Effector memory CD4-positive, alpha-beta T cell (primary cell): Measurements from ENCODE around the gene CCDC190.

Experiments
- DNase-seq, 3 donors: peaks; one replicate each; pipeline ENCODE4 v3.0.0-alpha.2; 2020
- H3K27ac ChIP-seq: 2 replicates; pipeline ENCODE4 v1.7.0; 2013; ENCODE audit warnings: mild to moderate bottlenecking, low read length, moderate library complexity; ENCODE audit not compliant: insufficient read depth, poor library complexity, severe bottlenecking
- H3K27me3 ChIP-seq: replicated peaks from 2 replicates; pipeline ENCODE4 v1.7.0; 2013; ENCODE audit warnings: mild to moderate bottlenecking, low read length; ENCODE audit not compliant: insufficient read depth, control insufficient read depth, poor library complexity, severe bottlenecking
- H3K36me3 ChIP-seq: 2 replicates; pipeline ENCODE4 v1.7.0; 2013; ENCODE audit warnings: mild to moderate bottlenecking, low read length, moderate library complexity; ENCODE audit not compliant: control insufficient read depth, insufficient read depth
- H3K4me1 ChIP-seq: 2 replicates; pipeline ENCODE4 v1.7.0; 2013; ENCODE audit warnings: low read length, mild to moderate bottlenecking; ENCODE audit not compliant: control insufficient read depth, insufficient read depth, poor library complexity, severe bottlenecking
- H3K4me3 ChIP-seq: 2 replicates; pipeline ENCODE4 v1.7.0; 2013; ENCODE audit warnings: low read length, low read depth, mild to moderate bottlenecking; ENCODE audit not compliant: insufficient read depth, poor library complexity, severe bottlenecking
- H3K9me3 ChIP-seq: 2 replicates; pipeline ENCODE4 v1.7.0; 2013; ENCODE audit warnings: mild to moderate bottlenecking, low read length, moderate library complexity; ENCODE audit not compliant: control insufficient read depth
- total RNA-seq, 3 donors: gene quantifications; one replicate each; lab custom pipeline; 2026; lab: John Stamatoyannopoulos, UW

CCDC190 gene
- total RNA-seq = 0 reads per million in 3 donors

GRCh38 chr1:162861101-162861500, at the start of gene CCDC190:
Gene CCDC190, minus strand, starts transcription at chr1:162861175. Its CDS starts 1,529 bp downstream, at chr1:162859646.
- Histone ChIP-seq H3K9me3 (no peaks in the 10 kb centered on the region), H3K4me3 (no peak within 1 kb of the TSS), H3K36me3 (no peaks in the 10 kb centered on the region), H3K27ac (no peak within 1 kb of the TSS), H3K27me3 (peaks cover 7% of the 10 kb centered on the region), H3K4me1 (no peaks in the 10 kb centered on the region)
- DNase-seq = no peak

GRCh38 chr1:162910161-162910560, 49.2 kb upstream of the CCDC190 start:
- Histone ChIP-seq H3K27ac (no peak overlapping the region), H3K36me3 (no peaks in the 10 kb centered on the region), H3K27me3 (no peaks in the 10 kb centered on the region), H3K9me3 (no peaks in the 10 kb centered on the region), H3K4me3 (no peak overlapping the region), H3K4me1 (no peaks in the 10 kb centered on the region)
- no peak for DNase-seq

GRCh38 chr1:162908780-162909179, 47.8 kb upstream of the CCDC190 start:
- no peak for DNase-seq
- H3K27ac ChIP-seq = no peak overlapping the region
- no peaks in the 10 kb centered on the region for H3K4me1 ChIP-seq
- no peaks in the 10 kb centered on the region for H3K27me3 ChIP-seq
- no peaks in the 10 kb centered on the region for H3K9me3 ChIP-seq
- H3K36me3 ChIP-seq = no peaks in the 10 kb centered on the region
- no peak overlapping the region for H3K4me3 ChIP-seq

GRCh38 chr1:162908236-162908635, 47.3 kb upstream of the CCDC190 start:
- no peak overlapping the region for H3K27ac ChIP-seq

GRCh38 chr1:162906485-162906884, 45.5 kb upstream of the CCDC190 start:
- Histone ChIP-seq H3K27me3 (no peaks in the 10 kb centered on the region), H3K9me3 (no peaks in the 10 kb centered on the region), H3K36me3 (no peaks in the 10 kb centered on the region), H3K27ac (no peak overlapping the region), H3K4me3 (no peak overlapping the region), H3K4me1 (no peaks in the 10 kb centered on the region)
- no peak for DNase-seq

More at GRCh38 chr1:162908236-162908635, 47.3 kb upstream of the CCDC190 start:
- no peak for DNase-seq
- H3K27me3 ChIP-seq = no peaks in the 10 kb centered on the region
- no peak overlapping the region for H3K4me3 ChIP-seq
- H3K36me3 ChIP-seq = no peaks in the 10 kb centered on the region
- no peaks in the 10 kb centered on the region for H3K4me1 ChIP-seq
- no peaks in the 10 kb centered on the region for H3K9me3 ChIP-seq

GRCh38 chr1:162905174-162906158, 44.5 kb upstream of the CCDC190 start:
- no peak for DNase-seq
- Histone ChIP-seq H3K4me3 (no peak overlapping the region), H3K4me1 (no peaks in the 10 kb centered on the region), H3K36me3 (no peaks in the 10 kb centered on the region), H3K9me3 (no peaks in the 10 kb centered on the region), H3K27ac (no peak overlapping the region), H3K27me3 (no peaks in the 10 kb centered on the region)

GRCh38 chr1:162904579-162904978, 43.6 kb upstream of the CCDC190 start:
- Histone ChIP-seq H3K4me1 (no peaks in the 10 kb centered on the region), H3K9me3 (no peaks in the 10 kb centered on the region), H3K36me3 (no peaks in the 10 kb centered on the region), H3K27me3 (no peaks in the 10 kb centered on the region), H3K4me3 (no peak overlapping the region), H3K27ac (no peak overlapping the region)
- no peak for DNase-seq

- Histone ChIP-seq H3K27me3 (no peaks in the 10 kb centered on the region), H3K36me3 (no peaks in the 10 kb centered on the region), H3K27ac (no peak overlapping the region), H3K9me3 (no peaks in the 10 kb centered on the region), H3K4me3 (no peak overlapping the region), H3K4me1 (no peaks in the 10 kb centered on the region)
- no peak for DNase-seq
Observed at GRCh38 chr1:162904023-162904422, 43.0 kb upstream of the CCDC190 start.

- H3K4me3 ChIP-seq = no peak overlapping the region
- no peak overlapping the region for H3K27ac ChIP-seq
- H3K4me1 ChIP-seq = no peaks in the 10 kb centered on the region
- no peaks in the 10 kb centered on the region for H3K9me3 ChIP-seq
- no peaks in the 10 kb centered on the region for H3K36me3 ChIP-seq
- no peak for DNase-seq
- H3K27me3 ChIP-seq = no peaks in the 10 kb centered on the region
Observed at GRCh38 chr1:162903246-162903645, 42.3 kb upstream of the CCDC190 start.

- Histone ChIP-seq H3K27ac (no peak overlapping the region), H3K4me1 (no peaks in the 10 kb centered on the region), H3K9me3 (no peaks in the 10 kb centered on the region), H3K27me3 (no peaks in the 10 kb centered on the region), H3K36me3 (no peaks in the 10 kb centered on the region), H3K4me3 (no peak overlapping the region)
- no peak for DNase-seq
Observed at GRCh38 chr1:162902416-162902815, 41.4 kb upstream of the CCDC190 start.
